ENCODE results near the gene TNRC6A. TPM values are rescaled to one million over a fixed set of nuclear protein-coding genes. Genes with fewer than 3 reads are reported as not detected.

The TNRC6A gene
- total and polyA plus RNA-seq, 2 of the 13 experiments (the other 11 are each of a cell fraction or from before 2014, with no cell fraction given): 30.9 to 43.6 TPM

- peak; percentile 80 for TF ChIP-seq HDAC1 (CRISPR knock-in tag; IDR thresholded peaks at IDR 0.05)
- TF ChIP-seq SMC3 (IDR thresholded peaks at IDR 0.05; ENCODE audit: low read length): no peak; the same call in 1 of the 2 replicates
- no peak for TF ChIP-seq ZNF740 (CRISPR knock-in tag; IDR thresholded peaks at IDR 0.05)
- no peak for TF ChIP-seq ZNF10 (CRISPR knock-in tag; IDR thresholded peaks at IDR 0.05; ENCODE audit: borderline replicate concordance, low read depth)
- no peak for TF ChIP-seq ZFP82 (CRISPR knock-in tag; IDR thresholded peaks at IDR 0.05; ENCODE audit: borderline replicate concordance)
- TF ChIP-seq RNF219 (CRISPR knock-in tag; IDR thresholded peaks at IDR 0.05): no peak
- TF ChIP-seq ARHGAP35 (CRISPR knock-in tag; IDR thresholded peaks at IDR 0.05; ENCODE audit: borderline replicate concordance): no peak
- no peak for TF ChIP-seq TFE3 (CRISPR knock-in tag; IDR thresholded peaks at IDR 0.05)
- 0 out of 2 replicates have a peak, but pooled peaks have one; percentile 57 for TF ChIP-seq IKZF5 (CRISPR knock-in tag; IDR thresholded peaks at IDR 0.05)
- TF ChIP-seq E2F5 (CRISPR knock-in tag; conservative IDR thresholded peaks at IDR 0.05): no peak
- TF ChIP-seq ZNF552 (CRISPR knock-in tag; IDR thresholded peaks at IDR 0.05; ENCODE audit: borderline replicate concordance): no peak
- peak; percentile 52; the same call in 1 of the 2 replicates for TF ChIP-seq FOSL2 (CRISPR knock-in tag; IDR thresholded peaks at IDR 0.05)
- no peak for TF ChIP-seq MLXIP (CRISPR knock-in tag; IDR thresholded peaks at IDR 0.05; ENCODE audit: borderline replicate concordance)
- TF ChIP-seq HDAC2 (CRISPR knock-in tag; IDR thresholded peaks at IDR 0.05): peak; percentile 57
- TF ChIP-seq ZSCAN12 (CRISPR knock-in tag; IDR thresholded peaks at IDR 0.05): no peak
- TF ChIP-seq SAFB2 (CRISPR knock-in tag; IDR thresholded peaks at IDR 0.05; ENCODE audit: borderline replicate concordance, low read depth): no peak
- TF ChIP-seq KMT2A (CRISPR knock-in tag; IDR thresholded peaks at IDR 0.05): peak; percentile 73
- no peak for TF ChIP-seq ZNF737 (CRISPR knock-in tag; IDR thresholded peaks at IDR 0.05; ENCODE audit: borderline replicate concordance)
These were observed 2.4 kb downstream of the TNRC6A start (continued) for GRCh38 chr16:24731722-24732419.
